ENCODE measurements around the gene OR9Q1.

OR9Q1 gene, protein sequence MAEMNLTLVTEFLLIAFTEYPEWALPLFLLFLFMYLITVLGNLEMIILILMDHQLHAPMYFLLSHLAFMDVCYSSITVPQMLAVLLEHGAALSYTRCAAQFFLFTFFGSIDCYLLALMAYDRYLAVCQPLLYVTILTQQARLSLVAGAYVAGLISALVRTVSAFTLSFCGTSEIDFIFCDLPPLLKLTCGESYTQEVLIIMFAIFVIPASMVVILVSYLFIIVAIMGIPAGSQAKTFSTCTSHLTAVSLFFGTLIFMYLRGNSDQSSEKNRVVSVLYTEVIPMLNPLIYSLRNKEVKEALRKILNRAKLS

DNA sequence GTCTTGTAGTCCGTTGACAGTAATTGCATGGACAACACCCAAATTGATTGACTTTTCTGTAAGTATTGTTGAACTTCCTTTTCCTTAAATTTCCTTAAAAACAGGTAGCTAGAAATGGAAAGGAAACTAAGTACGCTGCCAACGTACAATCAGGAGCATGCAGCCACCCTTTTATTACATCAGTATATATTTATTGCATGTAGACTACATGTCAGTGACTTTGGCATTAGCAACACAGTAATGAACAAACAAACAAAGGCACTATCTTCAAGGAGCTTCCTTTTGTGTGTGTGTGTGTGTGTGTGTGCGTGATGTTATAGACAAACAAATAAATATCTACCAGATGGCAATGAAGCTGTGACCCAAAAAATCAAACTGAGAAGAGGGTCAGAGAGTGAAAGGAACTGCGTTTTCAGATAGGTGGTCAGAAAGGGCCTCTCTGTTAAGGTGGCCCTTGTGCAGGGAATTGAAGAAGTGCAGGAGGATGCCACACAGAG lies at the start of gene OR9Q1:
Gene OR9Q1 (plus strand): TSS at position 447 of the 497 bp plus-strand sequence. CDS start 155,564 bp downstream, outside the sequence.
- TF ChIP-seq, protein P1, sequence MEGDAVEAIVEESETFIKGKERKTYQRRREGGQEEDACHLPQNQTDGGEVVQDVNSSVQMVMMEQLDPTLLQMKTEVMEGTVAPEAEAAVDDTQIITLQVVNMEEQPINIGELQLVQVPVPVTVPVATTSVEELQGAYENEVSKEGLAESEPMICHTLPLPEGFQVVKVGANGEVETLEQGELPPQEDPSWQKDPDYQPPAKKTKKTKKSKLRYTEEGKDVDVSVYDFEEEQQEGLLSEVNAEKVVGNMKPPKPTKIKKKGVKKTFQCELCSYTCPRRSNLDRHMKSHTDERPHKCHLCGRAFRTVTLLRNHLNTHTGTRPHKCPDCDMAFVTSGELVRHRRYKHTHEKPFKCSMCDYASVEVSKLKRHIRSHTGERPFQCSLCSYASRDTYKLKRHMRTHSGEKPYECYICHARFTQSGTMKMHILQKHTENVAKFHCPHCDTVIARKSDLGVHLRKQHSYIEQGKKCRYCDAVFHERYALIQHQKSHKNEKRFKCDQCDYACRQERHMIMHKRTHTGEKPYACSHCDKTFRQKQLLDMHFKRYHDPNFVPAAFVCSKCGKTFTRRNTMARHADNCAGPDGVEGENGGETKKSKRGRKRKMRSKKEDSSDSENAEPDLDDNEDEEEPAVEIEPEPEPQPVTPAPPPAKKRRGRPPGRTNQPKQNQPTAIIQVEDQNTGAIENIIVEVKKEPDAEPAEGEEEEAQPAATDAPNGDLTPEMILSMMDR (IDR thresholded peaks at IDR 0.05; ENCODE audit: low read depth, low read length): no peak
- no peak for DNase-seq (ENCODE audit: extremely low read depth, low read depth)

DNA sequence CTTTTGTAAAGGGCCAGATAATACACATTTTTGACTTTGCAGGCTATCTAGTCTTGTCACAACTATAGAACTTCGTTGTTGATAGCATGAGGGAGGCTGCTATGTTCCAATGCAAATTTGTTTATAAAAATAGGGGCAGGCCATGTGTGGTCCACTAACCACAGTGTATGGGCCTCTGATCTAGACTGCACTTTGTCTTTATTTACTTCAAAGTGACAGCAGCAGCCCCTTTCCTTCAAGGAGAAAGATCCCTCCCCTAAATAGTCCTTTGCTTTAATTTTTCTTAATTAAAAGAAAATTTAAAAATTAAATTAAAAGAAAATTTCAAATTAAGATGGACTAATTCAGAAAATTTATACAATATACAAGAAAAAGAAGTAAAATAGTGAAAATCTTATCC lies 49.5 kb upstream of the OR9Q1 start:
- TF ChIP-seq, protein P1 (IDR thresholded peaks at IDR 0.05; ENCODE audit: low read depth, low read length): no peak
- no peak for DNase-seq (ENCODE audit: extremely low read depth, low read depth)

DNA sequence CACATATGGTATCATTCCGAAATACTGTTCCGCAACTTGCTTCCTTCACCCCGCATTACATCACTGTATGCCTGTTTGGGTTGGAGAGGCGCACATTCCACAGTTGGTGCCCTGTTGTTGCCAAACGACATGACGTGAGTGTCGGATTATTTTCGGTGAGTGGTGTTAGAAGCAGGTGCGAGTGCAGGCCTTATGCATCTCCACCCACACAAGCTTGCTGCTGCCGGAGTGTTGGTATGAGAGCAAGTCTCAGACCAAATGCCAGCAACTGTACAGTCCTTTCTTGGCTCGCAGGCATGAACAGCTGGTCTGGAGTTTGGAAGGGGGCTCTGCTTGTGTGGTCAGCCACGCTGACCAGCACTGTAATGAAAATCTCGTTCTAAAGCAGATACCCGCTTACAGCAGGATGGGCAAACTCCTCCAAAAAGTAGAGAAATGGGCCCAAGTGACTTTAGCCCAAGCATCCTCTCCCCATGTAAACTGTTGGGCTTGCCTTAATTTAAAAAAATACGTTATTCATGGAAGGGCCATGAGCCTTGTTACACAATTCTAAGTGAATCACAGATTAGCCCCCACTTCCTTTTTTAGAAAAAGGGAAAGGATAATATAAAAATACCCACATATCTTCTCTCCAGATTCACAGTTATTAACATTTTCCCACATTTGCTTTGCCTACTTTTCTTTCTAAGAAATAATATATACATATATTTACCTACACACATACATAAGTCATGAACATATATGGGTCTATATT lies 48.7 kb upstream of the OR9Q1 start:
- TF ChIP-seq, protein P1 (IDR thresholded peaks at IDR 0.05; ENCODE audit: low read depth, low read length): no peak
- no peak for DNase-seq (ENCODE audit: extremely low read depth, low read depth)

DNA sequence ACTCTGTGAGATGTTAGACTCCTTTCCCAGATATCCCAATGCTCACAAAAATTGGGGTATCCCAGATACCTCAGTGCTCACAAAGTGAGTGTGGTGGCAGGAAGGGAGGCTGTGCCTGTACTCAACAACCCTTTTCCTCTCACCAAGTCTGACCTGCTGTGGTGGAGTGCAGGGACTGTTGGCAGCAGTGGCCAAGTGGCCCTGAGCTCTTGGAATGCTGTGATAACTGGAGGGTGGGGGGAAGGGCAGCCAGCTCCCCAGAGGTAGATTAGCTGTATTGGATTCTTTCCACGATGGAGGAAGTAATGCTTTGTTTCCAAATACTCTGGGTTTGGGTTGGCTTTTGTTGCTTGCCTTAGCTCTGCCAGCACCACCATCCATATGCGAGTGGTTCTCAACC lies 46.0 kb upstream of the OR9Q1 start:
- no peak for DNase-seq (ENCODE audit: extremely low read depth, low read depth)
- TF ChIP-seq, protein P1 (IDR thresholded peaks at IDR 0.05; ENCODE audit: low read depth, low read length): no peak

DNA sequence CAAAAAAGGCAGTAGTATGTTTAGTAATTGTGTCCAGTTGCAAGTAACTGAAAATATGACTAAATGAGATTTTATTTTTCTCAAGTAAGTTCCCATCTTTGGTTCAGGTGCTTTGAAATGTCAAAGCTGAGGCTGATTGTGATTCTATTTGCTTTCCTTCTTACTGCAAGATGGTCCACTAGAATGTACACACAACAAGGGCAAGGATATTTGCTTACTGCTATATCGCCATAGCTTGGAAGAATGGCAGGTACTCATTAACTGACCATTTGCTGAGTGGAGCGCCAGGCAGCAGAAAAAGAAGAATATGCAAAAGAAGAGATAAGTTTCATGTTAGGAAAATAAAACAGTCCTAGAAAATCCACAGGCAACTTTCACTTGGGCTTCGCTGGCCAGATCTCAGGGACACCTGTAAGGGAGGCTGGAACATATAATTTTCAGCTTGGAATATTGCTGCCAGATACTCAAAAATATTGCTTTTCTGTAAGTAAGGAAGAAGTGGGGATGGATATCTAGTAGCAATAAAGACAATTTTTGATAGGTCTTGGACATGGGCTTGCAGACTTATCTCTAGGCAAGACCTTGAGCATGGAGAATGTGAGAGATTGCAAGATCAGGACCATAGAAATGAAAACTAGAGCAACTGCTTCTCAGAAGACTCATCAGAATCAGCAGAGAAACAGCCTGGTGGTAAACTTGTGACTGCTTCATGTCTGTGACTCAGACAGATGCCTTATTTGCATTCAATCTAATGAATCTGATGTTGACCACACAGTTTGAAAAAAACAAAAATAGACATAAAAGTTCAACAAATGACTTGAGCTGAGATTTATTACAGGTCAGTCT lies 44.8 kb upstream of the OR9Q1 start:
- no peak for DNase-seq (ENCODE audit: extremely low read depth, low read depth)
- TF ChIP-seq, protein P1 (IDR thresholded peaks at IDR 0.05; ENCODE audit: low read depth, low read length): no peak

DNA sequence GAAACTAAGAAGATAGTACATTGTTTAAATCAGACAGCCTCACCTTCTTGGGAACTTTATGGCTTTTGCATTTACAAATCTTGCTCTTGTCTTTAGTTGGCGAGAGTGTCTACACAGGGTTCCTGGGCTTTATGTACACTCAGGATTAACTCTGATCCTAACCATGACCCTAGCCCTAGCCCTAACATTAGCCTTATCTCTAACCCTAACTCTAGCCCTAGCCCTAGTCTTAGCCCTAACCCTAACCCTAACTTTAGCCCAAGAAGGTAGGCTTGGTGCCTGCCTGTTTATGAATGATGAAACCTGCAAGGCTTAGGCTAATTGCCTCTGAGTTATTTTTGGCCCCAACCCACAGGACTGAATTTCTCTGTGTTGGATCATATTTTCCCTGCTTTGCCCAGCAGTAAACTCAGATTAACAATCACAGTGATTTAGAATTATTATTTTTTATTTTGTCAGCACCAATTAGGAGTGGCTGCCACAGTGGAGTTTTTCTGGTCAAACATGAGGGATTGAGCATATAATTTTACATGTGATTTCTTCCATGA lies 44.1 kb upstream of the OR9Q1 start:
- DNase-seq (ENCODE audit: extremely low read depth, low read depth): no peak
- TF ChIP-seq, protein P1 (IDR thresholded peaks at IDR 0.05; ENCODE audit: low read depth, low read length): no peak

All from AG09319 (cell line).